HEK293 (cell line): Measurements from ENCODE around the gene ATP8A2.
"Not testable (repeated sequence)": the region's sequence is repeated elsewhere in the genome, so short reads cannot be mapped to it uniquely, and the experiment has no call there.

ENCODE experiments used
- CTCF ChIA-PET: fragments of 350-600 bp; formaldehyde crosslinking; extraction: SDS; loops from one replicate; lab custom pipeline; 2021; ENCODE audit warnings: antibody characterized with exemption; lab: Yijun Ruan, JAX
- POLR2A ChIA-PET: fragments of 300-600 bp; formaldehyde crosslinking; extraction: SDS; loops from one replicate; lab custom pipeline; 2020; ENCODE audit warnings: antibody characterized with exemption, inconsistent platforms; lab: Yijun Ruan, JAX
- H3K27ac ChIP-seq: fragments of 200-500 bp; sonication (Bioruptor generic); 2 replicates; pipeline ENCODE4 v1.5.1; 2014; ENCODE audit warnings: low read depth, low read length, control low read depth, inconsistent platforms; ENCODE audit errors: extremely low read depth
- H3K36me3 ChIP-seq, 2 experiments: fragments of 200-500 bp in 1 of 2; sonication (Bioruptor generic) in 1 of 2; 1 replicate in 1 of 2; 2 replicates in 1 of 2; pipeline ENCODE4 v1.5.1; 2014 to 2017; ENCODE audit warnings: inconsistent platforms in 2 of 2, low read length in 2 of 2; ENCODE audit not compliant: control insufficient read depth in 2 of 2, insufficient read depth in 1 of 2
- H3K4me1 ChIP-seq: fragments of 200-500 bp; sonication (Bioruptor generic); 2 replicates; pipeline ENCODE4 v1.5.1; 2014; ENCODE audit warnings: mild to moderate bottlenecking, low read length, inconsistent platforms; ENCODE audit not compliant: control insufficient read depth, insufficient read depth
- H3K4me3 ChIP-seq: 2 replicates; pipeline ENCODE4 v1.5.1; 2011; ENCODE audit warnings: low read depth, mild to moderate bottlenecking, control low read depth, low read length, moderate library complexity
- H3K9me3 ChIP-seq: fragments of 200-500 bp; sonication (Bioruptor generic); 2 replicates; pipeline ENCODE4 v1.5.1; 2014; ENCODE audit warnings: low read depth, low read length, inconsistent platforms; ENCODE audit not compliant: control insufficient read depth, insufficient read depth
- KLF1 ChIP-seq: fragments of 450-650 bp; formaldehyde crosslinking; IDR thresholded peaks from 2 replicates; pipeline ENCODE4 v1.5.1; 2016; ENCODE audit warnings: missing biosample characterization, missing genetic modification characterization
- ZBTB17 ChIP-seq: fragments of 450-650 bp; formaldehyde crosslinking; IDR thresholded peaks from 2 replicates; pipeline ENCODE4 v1.5.1; 2016; ENCODE audit warnings: missing biosample characterization, missing genetic modification characterization
- ZBTB20 ChIP-seq: fragments of 450-650 bp; formaldehyde crosslinking; IDR thresholded peaks from 2 replicates; pipeline ENCODE4 v1.5.1; 2016; ENCODE audit warnings: missing biosample characterization, missing genetic modification characterization
- ZBTB44 ChIP-seq: fragments of 450-650 bp; IDR thresholded peaks from 2 replicates; pipeline ENCODE4 v1.5.1; 2018; ENCODE audit warnings: missing biosample characterization, mild to moderate bottlenecking, missing genetic modification characterization
- ZFP3 ChIP-seq: fragments of 450-650 bp; formaldehyde crosslinking; IDR thresholded peaks from 2 replicates; pipeline ENCODE4 v1.5.1; 2016; ENCODE audit warnings: low read depth, missing biosample characterization, missing genetic modification characterization
- ZFP69B ChIP-seq: fragments of 450-650 bp; formaldehyde crosslinking; IDR thresholded peaks from 2 replicates; pipeline ENCODE4 v1.5.1; 2016; ENCODE audit warnings: missing biosample characterization, missing genetic modification characterization
- ZNF112 ChIP-seq: fragments of 450-650 bp; formaldehyde crosslinking; IDR thresholded peaks from 2 replicates; pipeline ENCODE4 v1.5.0; 2017; ENCODE audit warnings: missing biosample characterization, missing genetic modification characterization
- ZNF133 ChIP-seq: fragments of 450-650 bp; formaldehyde crosslinking; IDR thresholded peaks from 2 replicates; pipeline ENCODE4 v1.5.1; 2016; ENCODE audit warnings: missing biosample characterization, missing genetic modification characterization
- ZNF157 ChIP-seq: fragments of 450-650 bp; formaldehyde crosslinking; IDR thresholded peaks from 2 replicates; pipeline ENCODE4 v1.5.1; 2016; ENCODE audit warnings: missing biosample characterization, missing genetic modification characterization
- ZNF175 ChIP-seq: fragments of 450-650 bp; formaldehyde crosslinking; IDR thresholded peaks from 2 replicates; pipeline ENCODE4 v1.5.1; 2016; ENCODE audit warnings: missing biosample characterization, missing genetic modification characterization
- ZNF274 ChIP-seq, 2 experiments: fragments of 200-500 bp in 1 of 2; fragments of 450-650 bp in 1 of 2; sonication (Bioruptor generic) in 1 of 2; formaldehyde crosslinking in 1 of 2; IDR thresholded peaks; 2 replicates each; pipeline versions ENCODE4 v1.5.1 to v1.6.1; 2014 to 2016; ENCODE audit warnings: borderline replicate concordance in 1 of 2, inconsistent platforms in 1 of 2, low read length in 1 of 2, missing biosample characterization in 1 of 2, missing genetic modification characterization in 1 of 2
- ZNF341 ChIP-seq: fragments of 450-650 bp; formaldehyde crosslinking; IDR thresholded peaks from 2 replicates; pipeline ENCODE4; 2016; ENCODE audit warnings: low read depth, missing biosample characterization, missing genetic modification characterization
- ZNF555 ChIP-seq: fragments of 450-650 bp; formaldehyde crosslinking; conservative IDR thresholded peaks from 2 replicates; pipeline ENCODE4 v1.5.1; 2017; ENCODE audit warnings: missing biosample characterization, mild to moderate bottlenecking, missing genetic modification characterization, inconsistent platforms
- ZNF623 ChIP-seq: fragments of 450-650 bp; formaldehyde crosslinking; IDR thresholded peaks from 2 replicates; pipeline ENCODE4 v1.5.1; 2016; ENCODE audit warnings: missing biosample characterization, missing genetic modification characterization
- ZNF654 ChIP-seq: fragments of 450-650 bp; formaldehyde crosslinking; IDR thresholded peaks from 2 replicates; pipeline ENCODE4 v1.5.1; 2016; ENCODE audit warnings: low read depth, missing biosample characterization, missing genetic modification characterization
- TF ChIP-seq, protein P1 (sequence below): fragments of 450-650 bp; formaldehyde crosslinking; IDR thresholded peaks from 2 replicates; pipeline ENCODE4 v1.5.1; 2016; ENCODE audit warnings: missing biosample characterization, missing genetic modification characterization
- TF ChIP-seq, protein P2 (sequence below): fragments of 450-650 bp; formaldehyde crosslinking; IDR thresholded peaks from 2 replicates; pipeline ENCODE4 v1.5.1; 2016; ENCODE audit warnings: missing biosample characterization, missing genetic modification characterization
- TF ChIP-seq, protein P3 (sequence below): fragments of 450-650 bp; formaldehyde crosslinking; IDR thresholded peaks from 2 replicates; pipeline ENCODE4 v1.5.1; 2016; ENCODE audit warnings: missing biosample characterization, missing genetic modification characterization

The ATP8A2 gene

GRCh38 chr13:26069642-26070041 is 697.9 kb downstream of the ATP8A2 start:
- H3K36me3 ChIP-seq, POLR2A ChIA-PET: not testable (repeated sequence)
- CTCF ChIA-PET: interaction anchor here (0.6 to 1.1 kb wide), 2 partner anchors 240 to 495 kb away, joined by 6 to 11 read pairs; no protein-coding TSS in a partner anchor

GRCh38 chr13:26071691-26072090 is 699.9 kb downstream of the ATP8A2 start:
- ChIA-PET POLR2A (no interaction called here), CTCF (interaction anchor here (0.8 to 1.8 kb wide), 4 partner anchors 9 to 499 kb away, joined by 3 to 9 read pairs (median 5); no protein-coding TSS in a partner anchor)
- Histone ChIP-seq H3K9me3 (no peaks in the 10 kb centered on the region), H3K36me3 (no peaks in the 10 kb centered on the region), H3K27ac (no peak overlapping the region), H3K4me1 (no peaks in the 10 kb centered on the region), H3K4me3 (no peak overlapping the region)
- TF ChIP-seq ZFP3 (no peak), ZNF112 (no peak), ZNF623 (no peak), ZFP69B (tag by site-specific recombination) (no peak)
- TF ChIP-seq, protein P1, sequence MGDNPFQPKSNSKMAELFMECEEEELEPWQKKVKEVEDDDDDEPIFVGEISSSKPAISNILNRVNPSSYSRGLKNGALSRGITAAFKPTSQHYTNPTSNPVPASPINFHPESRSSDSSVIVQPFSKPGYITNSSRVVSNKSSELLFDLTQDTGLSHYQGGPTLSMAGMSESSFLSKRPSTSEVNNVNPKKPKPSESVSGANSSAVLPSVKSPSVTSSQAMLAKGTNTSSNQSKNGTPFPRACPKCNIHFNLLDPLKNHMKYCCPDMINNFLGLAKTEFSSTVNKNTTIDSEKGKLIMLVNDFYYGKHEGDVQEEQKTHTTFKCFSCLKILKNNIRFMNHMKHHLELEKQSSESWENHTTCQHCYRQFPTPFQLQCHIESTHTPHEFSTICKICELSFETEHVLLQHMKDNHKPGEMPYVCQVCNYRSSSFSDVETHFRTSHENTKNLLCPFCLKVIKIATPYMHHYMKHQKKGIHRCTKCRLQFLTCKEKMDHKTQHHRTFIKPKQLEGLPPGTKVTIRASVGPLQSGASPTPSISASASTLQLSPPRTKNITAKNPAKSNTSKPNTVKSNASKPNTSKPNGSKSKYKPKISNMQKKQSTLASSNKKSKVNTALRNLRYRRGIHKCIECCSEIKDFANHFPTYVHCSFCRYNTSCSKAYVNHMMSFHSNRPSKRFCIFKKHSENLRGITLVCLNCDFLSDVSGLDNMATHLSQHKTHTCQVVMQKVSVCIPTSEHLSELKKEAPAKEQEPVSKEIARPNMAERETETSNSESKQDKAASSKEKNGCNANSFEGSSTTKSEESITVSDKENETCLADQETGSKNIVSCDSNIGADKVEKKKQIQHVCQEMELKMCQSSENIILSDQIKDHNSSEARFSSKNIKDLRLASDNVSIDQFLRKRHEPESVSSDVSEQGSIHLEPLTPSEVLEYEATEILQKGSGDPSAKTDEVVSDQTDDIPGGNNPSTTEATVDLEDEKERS (tag by site-specific recombination): no peak

More at GRCh38 chr13:26069642-26070041, 697.9 kb downstream of the ATP8A2 start:
- H3K27ac ChIP-seq, H3K4me3 ChIP-seq, H3K9me3 ChIP-seq, H3K4me1 ChIP-seq: not testable (repeated sequence)

DNA sequence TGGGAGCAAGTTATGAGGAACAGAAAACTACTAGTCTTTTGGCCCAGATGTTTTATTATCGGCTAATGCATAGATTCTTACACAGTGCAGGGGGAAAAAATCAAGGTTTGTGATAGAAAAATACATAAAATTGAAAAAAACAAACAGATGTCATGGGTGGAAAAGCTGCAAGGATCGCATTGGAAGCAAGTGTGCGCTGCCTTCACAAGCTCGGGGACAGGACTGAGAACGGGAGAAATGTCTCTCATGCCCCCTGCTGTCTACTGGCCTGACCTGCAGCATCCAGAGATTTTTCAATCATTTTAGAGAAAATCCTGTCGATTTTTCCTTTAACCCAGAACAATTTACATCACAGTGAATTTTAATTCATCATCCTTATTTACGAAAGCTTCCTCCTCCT is 700.6 kb downstream of the ATP8A2 start:
- H3K36me3 ChIP-seq, H3K27ac ChIP-seq, H3K4me1 ChIP-seq, H3K9me3 ChIP-seq, H3K4me3 ChIP-seq, POLR2A ChIA-PET: not testable (repeated sequence)
- peak; percentile 46 for TF ChIP-seq ZNF654
- CTCF ChIA-PET: interaction anchor here (1.3 to 1.8 kb wide), 3 partner anchors 10 to 498 kb away, joined by 3 to 9 read pairs (median 5); no protein-coding TSS in a partner anchor

DNA sequence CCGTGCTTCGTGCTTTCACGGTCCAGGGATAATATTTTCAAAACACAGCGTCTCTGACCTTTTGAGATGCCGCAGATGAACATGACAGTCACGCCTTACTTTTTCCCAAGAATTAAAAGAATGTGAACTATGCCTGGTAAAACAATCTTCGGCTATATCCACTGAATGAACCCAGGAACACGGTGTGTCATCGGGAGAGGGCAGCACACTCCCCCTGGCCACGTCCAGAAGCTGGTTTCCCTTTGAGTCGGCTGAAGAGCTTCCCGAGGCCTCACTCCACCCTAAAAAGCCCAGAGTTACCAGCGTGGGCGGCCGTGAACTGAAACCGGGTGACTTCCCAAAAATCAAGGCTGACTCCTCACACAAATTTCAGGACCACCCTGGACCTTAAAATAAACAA is 702.9 kb downstream of the ATP8A2 start:
- H3K27ac ChIP-seq: no peak overlapping the region
- ChIA-PET CTCF (interaction anchor here (0.7 to 2.2 kb wide), 4 partner anchors 275 to 624 kb away, joined by 3 to 9 read pairs (median 3); no protein-coding TSS in a partner anchor), POLR2A (no interaction called here)
- no peaks in the 10 kb centered on the region for H3K9me3 ChIP-seq
- no peaks in the 10 kb centered on the region for H3K4me1 ChIP-seq
- H3K4me3 ChIP-seq: no peak overlapping the region
- no peaks in the 10 kb centered on the region for H3K36me3 ChIP-seq
- no peak for TF ChIP-seq KLF1 (tag by site-specific recombination)
- TF ChIP-seq ZNF175 (tag by site-specific recombination): no peak
- no peak for TF ChIP-seq ZNF157 (tag by site-specific recombination)
- no peak for TF ChIP-seq ZNF274 (IDR thresholded peaks at IDR 0.05; ENCODE audit: low read length)
- TF ChIP-seq ZNF274 (tag by site-specific recombination; IDR thresholded peaks at IDR 0.05; ENCODE audit: borderline replicate concordance): no peak
- TF ChIP-seq, protein P2, sequence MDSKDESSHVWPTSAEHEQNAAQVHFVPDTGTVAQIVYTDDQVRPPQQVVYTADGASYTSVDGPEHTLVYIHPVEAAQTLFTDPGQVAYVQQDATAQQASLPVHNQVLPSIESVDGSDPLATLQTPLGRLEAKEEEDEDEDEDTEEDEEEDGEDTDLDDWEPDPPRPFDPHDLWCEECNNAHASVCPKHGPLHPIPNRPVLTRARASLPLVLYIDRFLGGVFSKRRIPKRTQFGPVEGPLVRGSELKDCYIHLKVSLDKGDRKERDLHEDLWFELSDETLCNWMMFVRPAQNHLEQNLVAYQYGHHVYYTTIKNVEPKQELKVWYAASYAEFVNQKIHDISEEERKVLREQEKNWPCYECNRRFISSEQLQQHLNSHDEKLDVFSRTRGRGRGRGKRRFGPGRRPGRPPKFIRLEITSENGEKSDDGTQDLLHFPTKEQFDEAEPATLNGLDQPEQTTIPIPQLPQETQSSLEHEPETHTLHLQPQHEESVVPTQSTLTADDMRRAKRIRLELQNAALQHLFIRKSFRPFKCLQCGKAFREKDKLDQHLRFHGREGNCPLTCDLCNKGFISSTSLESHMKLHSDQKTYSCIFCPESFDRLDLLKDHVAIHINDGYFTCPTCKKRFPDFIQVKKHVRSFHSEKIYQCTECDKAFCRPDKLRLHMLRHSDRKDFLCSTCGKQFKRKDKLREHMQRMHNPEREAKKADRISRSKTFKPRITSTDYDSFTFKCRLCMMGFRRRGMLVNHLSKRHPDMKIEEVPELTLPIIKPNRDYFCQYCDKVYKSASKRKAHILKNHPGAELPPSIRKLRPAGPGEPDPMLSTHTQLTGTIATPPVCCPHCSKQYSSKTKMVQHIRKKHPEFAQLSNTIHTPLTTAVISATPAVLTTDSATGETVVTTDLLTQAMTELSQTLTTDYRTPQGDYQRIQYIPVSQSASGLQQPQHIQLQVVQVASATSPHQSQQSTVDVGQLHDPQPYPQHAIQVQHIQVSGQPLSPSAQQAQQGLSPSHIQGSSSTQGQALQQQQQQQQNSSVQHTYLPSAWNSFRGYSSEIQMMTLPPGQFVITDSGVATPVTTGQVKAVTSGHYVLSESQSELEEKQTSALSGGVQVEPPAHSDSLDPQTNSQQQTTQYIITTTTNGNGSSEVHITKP: no peak
- TF ChIP-seq ZBTB20: no peak
- TF ChIP-seq, protein P3, sequence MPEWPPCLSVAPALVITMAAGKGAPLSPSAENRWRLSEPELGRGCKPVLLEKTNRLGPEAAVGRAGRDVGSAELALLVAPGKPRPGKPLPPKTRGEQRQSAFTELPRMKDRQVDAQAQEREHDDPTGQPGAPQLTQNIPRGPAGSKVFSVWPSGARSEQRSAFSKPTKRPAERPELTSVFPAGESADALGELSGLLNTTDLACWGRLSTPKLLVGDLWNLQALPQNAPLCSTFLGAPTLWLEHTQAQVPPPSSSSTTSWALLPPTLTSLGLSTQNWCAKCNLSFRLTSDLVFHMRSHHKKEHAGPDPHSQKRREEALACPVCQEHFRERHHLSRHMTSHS: no peak
- TF ChIP-seq ZBTB17 (tag by site-specific recombination): no peak
- TF ChIP-seq ZNF341 (tag by site-specific recombination): no peak
- no peak for TF ChIP-seq ZNF555
- no peak for TF ChIP-seq ZNF133 (tag by site-specific recombination)
- no peak for TF ChIP-seq ZBTB44
